Hematopoietic multipotent progenitor cell treated with erythropoietin and hydrocortisone succinate and interleukin-3 and kit ligand, for 8 days (in vitro differentiated cells): ENCODE measurements around the gene SYNPO2.
"Not testable (repeated sequence)": the region's sequence is repeated elsewhere in the genome, so short reads cannot be mapped to it uniquely, and the experiment has no call there.

Source experiments
- DNase-seq: peaks from one replicate; pipeline ENCODE4 v3.0.0-alpha.2; 2015

SYNPO2 gene

GRCh38 chr4:119003001-119003400 is 114.3 kb downstream of the SYNPO2 start:
- not testable (repeated sequence) for DNase-seq

DNA sequence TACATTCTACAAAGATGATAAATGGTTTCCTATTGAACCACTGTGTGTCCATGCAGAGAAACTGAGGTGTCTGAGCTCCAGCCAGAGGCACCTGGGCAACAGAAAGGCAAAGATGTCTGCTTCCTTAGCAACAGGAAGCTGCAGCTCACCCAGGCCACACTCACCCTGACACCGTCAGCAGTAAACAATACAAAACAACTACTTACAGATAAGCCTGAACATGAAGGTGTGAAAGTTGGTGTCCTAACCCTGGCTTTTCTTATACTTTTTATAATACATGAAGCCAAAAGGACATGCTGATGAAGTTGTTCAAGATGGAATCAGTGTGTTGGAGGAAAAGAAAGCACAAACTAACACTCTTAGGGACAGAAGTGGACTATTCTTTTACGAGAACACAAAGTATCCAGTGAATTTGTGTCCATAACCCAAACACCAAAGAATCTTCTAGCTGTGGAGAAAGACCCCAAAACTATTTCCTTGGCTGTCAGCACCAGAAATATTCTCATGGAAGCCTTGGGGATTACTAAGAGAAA is 117.3 kb downstream of the SYNPO2 start:
- no peak for DNase-seq

GRCh38 chr4:119008761-119009160 is 120.1 kb downstream of the SYNPO2 start:
- no peak for DNase-seq

- DNase-seq = not testable (repeated sequence)
These were observed 121.6 kb downstream of the SYNPO2 start for GRCh38 chr4:119010221-119010620.

DNA sequence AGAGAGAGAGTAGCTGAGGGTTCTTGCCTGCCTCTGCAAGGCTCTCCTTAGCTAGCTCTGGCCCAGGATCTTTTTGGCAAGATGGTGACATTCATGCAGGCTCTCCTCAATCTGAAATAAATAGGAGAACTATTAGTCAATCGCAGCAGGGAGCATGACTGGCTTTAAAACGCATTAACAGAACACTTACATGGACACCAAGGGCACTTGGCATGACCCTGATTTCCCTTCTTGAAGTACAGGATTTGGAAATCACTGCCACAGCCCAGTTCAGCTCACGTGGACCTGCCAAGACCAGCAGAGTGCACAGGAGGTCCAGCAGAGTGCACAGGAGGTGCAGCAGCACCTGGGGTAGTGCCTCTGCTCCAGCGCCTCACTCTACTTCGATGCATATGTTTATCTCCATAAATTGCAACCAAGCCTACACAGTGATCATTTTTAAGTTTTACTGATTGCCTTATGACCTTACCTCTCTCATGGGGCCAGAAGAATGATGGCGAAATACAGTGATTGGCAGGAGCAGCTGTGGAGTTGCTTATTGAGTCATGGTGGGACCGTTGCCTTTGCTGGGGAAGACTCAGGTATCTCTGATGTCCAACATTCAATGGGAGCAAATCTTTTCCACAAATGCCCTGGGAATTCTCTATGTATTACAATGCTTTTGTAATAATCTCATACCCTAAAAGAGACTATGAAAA is 122.4 kb downstream of the SYNPO2 start:
- no peak for DNase-seq

DNA sequence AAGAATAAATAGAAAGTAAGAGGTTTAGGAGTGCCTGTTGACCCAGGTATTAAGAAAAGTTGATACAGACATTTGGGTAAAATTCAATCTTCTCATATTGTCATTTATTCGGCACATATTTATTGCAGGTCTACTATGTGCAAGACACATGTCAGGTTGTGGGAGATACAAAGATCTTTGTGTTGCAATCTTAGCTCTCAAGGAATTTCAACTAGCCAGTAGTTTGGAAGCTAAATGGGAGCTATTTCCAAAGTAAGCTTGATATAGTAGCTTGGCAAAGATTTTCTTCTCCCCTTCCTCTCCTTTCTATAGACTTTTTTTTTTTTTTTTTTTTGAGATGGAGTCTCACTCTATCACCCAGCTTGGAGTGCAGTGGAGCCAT is 122.9 kb downstream of the SYNPO2 start:
- DNase-seq = no peak

DNA sequence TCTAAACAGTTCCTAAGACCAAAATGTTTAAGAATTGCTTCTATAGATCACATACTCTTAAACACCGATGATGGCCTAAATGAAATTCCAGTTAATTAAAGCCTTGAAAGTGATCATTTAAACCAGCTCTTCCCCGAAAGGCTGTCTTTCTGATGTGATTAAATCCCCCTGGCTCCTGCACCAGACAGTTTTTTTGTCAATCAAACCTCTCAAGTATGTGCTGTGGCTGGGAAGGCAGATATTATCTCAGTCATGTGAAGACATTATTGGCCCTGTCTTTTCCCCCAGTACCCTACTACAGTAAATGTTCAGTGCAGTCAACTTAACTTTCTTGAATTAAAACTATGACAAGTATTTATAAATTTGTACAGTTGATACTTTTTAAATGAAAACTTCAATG is 126.0 kb downstream of the SYNPO2 start:
- DNase-seq = no peak

DNA sequence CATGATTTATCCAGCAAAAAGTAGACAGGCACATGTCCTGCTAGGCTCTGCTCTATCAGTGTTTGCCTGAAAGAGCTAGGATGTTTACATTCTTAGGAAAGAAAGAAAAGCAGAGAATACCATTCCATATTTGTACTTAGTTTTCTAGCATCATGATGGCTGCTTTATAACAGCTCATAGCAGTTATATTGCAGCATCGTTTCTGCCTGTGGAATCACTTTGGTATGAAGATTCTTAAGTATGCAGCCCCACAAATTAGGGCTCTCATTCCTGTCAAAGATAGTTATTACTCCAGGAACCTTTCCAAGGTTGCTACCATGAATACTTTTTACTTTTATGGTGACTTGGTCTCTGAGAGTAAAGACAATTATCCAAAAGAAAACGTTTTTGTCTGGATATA is 128.0 kb downstream of the SYNPO2 start:
- no peak for DNase-seq

DNA sequence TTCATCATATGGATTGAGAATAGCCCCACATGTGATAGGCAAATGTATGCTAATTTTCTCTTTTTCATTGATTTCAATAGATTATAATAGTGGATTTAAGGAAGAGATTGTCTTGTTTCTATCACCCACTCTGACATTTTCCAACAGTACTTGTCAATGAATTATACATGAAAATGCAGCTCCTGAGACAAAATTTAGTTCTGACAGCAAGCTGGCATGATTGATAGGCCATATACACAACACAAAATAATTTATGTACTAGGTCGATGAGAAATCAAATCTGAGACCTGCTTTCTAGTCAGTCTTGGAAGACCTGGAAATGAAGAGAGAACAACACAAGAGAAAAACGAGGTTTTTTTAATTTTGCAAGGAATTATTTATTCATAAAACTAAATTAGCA is 129.0 kb downstream of the SYNPO2 start:
- no peak for DNase-seq

DNA sequence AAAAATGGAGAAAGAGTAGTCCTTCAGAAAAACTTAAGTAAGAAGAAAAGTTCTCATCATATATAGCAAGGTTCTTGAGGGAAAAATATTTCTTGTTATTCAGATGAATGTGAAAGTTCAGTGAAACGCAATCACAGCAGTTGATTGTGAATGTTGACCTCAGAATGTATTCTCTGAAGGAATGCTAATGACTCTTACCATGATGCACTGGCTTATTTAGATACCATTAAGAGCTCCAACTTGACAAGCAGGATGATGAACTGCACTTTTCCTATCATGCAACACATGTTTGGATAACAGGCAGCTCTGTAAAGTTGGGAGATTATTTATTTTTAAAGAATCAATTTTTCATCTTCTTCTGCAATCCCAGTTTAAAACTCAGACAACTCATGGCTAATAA is 131.5 kb downstream of the SYNPO2 start:
- no peak for DNase-seq

GRCh38 chr4:119022520-119022919 is 133.9 kb downstream of the SYNPO2 start:
- DNase-seq = not testable (repeated sequence)

GRCh38 chr4:119024102-119024501 is 135.4 kb downstream of the SYNPO2 start:
- DNase-seq = no peak

- DNase-seq = no peak
These were observed 136.8 kb downstream of the SYNPO2 start for GRCh38 chr4:119025420-119025819.

GRCh38 chr4:119025916-119026661 is 137.4 kb downstream of the SYNPO2 start:
- DNase-seq = no peak

DNA sequence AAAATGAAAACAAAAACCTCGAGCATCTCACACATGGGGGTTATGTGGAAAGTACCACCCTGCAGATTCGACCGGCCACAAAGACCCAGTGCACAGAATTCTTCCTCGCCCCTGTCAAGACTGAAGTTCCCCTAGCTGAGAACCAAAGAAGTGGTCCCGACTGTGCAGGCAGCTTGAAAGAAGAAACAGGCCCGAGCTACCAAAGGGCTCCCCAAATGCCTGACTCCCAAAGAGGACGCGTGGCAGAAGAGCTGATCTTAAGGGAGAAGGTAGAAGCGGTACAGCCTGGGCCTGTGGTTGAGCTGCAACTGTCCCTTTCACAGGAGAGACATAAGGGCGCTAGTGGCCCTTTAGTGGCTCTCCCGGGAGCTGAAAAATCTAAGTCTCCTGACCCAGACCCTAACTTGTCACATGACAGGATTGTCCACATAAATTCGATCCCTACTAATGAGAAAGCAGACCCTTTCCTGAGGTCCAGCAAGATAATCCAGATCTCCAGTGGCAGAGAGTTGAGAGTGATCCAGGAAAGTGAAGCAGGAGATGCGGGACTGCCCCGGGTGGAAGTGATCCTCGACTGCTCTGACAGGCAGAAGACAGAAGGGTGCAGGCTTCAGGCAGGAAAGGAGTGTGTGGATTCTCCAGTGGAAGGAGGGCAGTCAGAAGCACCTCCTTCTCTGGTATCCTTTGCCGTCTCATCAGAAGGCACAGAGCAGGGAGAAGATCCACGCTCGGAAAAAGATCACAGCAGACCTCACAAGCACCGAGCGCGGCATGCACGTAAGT is 138.2 kb downstream of the SYNPO2 start:
- no peak for DNase-seq

DNA sequence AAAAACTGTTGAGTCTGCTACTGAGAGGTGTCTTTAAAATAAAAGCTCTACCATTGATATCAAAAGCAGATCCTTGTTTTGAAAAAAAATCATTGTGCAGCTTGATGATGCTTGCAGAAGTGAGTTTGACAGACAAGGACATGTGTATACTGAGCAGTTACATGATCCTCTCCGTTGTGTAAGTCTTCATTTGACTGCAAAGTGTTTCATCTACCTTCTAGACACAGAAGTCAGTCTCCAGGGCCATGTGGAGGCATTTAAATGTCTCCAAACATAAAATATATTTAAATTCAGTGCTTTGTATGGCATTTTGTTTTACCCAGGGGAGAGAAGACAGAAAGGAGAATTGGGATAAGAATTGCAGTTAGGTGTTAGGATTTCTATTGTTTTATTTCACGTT is 139.2 kb downstream of the SYNPO2 start:
- DNase-seq = no peak

DNA sequence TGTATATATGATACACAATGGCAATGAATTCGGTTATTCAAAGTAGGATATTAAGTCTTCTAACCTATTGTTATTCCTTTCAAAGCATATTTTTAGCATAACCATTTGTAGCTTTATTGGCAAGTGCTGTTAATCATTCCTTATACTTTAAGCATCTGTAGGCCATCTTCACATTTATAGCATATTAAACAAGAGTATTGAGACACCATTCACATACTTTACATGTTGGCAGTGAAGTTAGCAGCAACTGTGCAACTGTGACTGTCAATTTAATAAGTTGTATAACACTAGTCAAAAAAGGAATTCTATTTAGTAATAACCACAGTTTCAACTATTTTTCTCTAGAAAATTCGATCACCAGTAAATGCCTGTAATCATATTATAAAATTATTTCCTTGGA is 139.6 kb downstream of the SYNPO2 start:
- no peak for DNase-seq

- DNase-seq = no peak
These were observed 141.3 kb downstream of the SYNPO2 start for GRCh38 chr4:119029847-119030535.

DNA sequence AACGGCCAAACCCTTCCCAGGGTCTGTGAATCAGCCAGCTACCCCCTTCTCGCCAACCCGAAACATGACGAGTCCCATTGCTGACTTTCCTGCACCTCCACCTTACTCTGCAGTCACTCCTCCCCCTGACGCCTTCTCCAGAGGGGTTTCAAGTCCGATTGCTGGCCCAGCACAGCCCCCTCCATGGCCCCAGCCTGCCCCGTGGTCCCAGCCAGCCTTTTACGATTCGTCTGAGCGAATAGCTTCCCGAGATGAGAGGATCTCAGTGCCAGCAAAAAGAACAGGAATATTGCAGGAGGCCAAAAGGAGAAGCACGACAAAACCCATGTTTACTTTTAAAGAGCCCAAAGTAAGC is 141.9 kb downstream of the SYNPO2 start:
- DNase-seq = no peak

GRCh38 chr4:119031218-119031617 is 142.6 kb downstream of the SYNPO2 start:
- no peak for DNase-seq

DNA sequence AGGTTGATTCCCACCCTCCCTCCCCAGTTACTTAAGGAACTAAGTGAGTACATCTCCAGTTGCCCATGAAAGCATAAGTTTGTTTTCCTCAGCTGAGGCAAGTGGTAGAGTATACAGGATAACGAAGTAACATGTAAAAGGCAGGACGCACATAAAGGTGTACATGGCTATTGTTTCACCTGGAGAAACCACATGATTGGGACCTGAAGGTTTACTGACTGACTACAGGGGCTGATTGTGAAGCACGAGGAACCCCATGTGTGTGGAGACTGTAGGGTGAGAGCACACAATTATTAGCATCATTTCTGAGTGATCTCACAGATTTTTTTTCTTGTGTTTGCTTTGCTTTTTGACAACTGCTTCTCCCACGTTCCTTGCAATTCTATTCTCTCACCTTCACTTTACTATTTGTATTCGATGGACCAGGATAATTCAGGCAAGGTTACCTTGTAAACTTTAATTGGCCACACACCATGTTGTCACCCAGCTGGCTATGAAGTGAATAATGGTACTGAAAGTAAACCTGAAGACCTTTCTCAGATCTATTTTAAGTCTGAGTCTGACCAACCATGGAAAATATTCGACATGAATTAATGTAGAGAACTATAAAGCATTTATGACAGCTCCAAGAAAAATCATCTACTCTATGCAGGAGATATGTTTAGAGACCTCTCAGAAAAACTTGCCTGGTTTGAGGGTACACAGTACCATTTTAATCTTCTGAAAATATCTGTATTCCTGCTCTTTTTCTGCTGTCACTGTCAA is 144.4 kb downstream of the SYNPO2 start:
- no peak for DNase-seq
